Neural cell (in vitro differentiated cells): ENCODE data around the gene ATP2C2.

Source experiments
- CTCF ChIP-seq: fragments of 450-650 bp; IDR thresholded peaks from 2 replicates; pipeline ENCODE4 v1.5.1; 2014; ENCODE audit warnings: antibody characterized with exemption, mild to moderate bottlenecking, moderate library complexity; ENCODE audit not compliant: poor library complexity, severe bottlenecking
- EP300 ChIP-seq: fragments of 450-650 bp; conservative IDR thresholded peaks from 2 replicates; pipeline ENCODE4 v1.6.1; 2014; ENCODE audit warnings: antibody characterized with exemption, mild to moderate bottlenecking, moderate library complexity; ENCODE audit not compliant: poor library complexity, severe bottlenecking
- EZH2 ChIP-seq: fragments of 200-600, 300-800 bp; shearing (Covaris generic), sonication (generic); IDR thresholded peaks from 2 replicates; pipeline ENCODE4 v1.6.1; 2014; ENCODE audit warnings: antibody characterized with exemption, low read length, borderline replicate concordance, mild to moderate bottlenecking; ENCODE audit not compliant: insufficient read depth, poor library complexity, severe bottlenecking
- REST ChIP-seq: IDR thresholded peaks from 2 replicates; pipeline ENCODE4 v1.6.1; 2012; ENCODE audit warnings: borderline replicate concordance

GRCh38 chr16:84378099-84378498, 9.8 kb downstream of the ATP2C2 start:
- TF ChIP-seq CTCF = no peak
- no peak for TF ChIP-seq REST
- no peak for TF ChIP-seq EZH2
- no peak for TF ChIP-seq EP300
